ENCODE data around the gene GON4L.
"Not testable (repeated sequence)": the region's sequence is repeated elsewhere in the genome, so short reads cannot be mapped to it uniquely, and the experiment has no call there.

The GON4L gene

GRCh38 chr1:155795618-155796017 lies 61.4 kb downstream of the GON4L start:
- H3K27ac ChIP-seq (ENCODE audit: insufficient read depth in 1 of 2, low read depth in 1 of 2, low read length in 2 of 2, poor library complexity in 1 of 2, severe bottlenecking in 2 of 2); H3K27me3 ChIP-seq (replicated peaks in 2 of 5; ENCODE audit: control insufficient read depth in 4 of 5, insufficient read depth in 5 of 5, low read length in 4 of 5); H3K4me1 ChIP-seq (ENCODE audit: control extremely low read depth in 1 of 4, control insufficient read depth in 4 of 4, insufficient read depth in 4 of 4, low read length in 3 of 4); DNase-seq; H3K4me3 ChIP-seq (ENCODE audit: control insufficient read depth in 1 of 7, extremely low read depth in 1 of 7, insufficient read depth in 4 of 7, low read depth in 2 of 7, low read length in 6 of 7); POLR2A ChIA-PET; H3K9me3 ChIP-seq (ENCODE audit: control extremely low read depth in 1 of 5, control insufficient read depth in 4 of 5, insufficient read depth in 2 of 5, low read depth in 1 of 5, low read length in 4 of 5): not testable (repeated sequence)
- H3K36me3 ChIP-seq (ENCODE audit: control insufficient read depth in 4 of 4, insufficient read depth in 4 of 4, low read length in 3 of 4), result peaks cover 16 to 45% (median 27%) of the 10 kb centered on the region in 4 experiments
- CTCF ChIA-PET, result interaction anchor here (1.3 kb wide), 1 partner anchor 8 kb away, joined by 3 read pairs; no protein-coding TSS in a partner anchor
- no CpG with 5 or more reads among the region's 4 CpGs for WGBS (ENCODE audit: insufficient coverage)

GRCh38 chr1:155794605-155795245 lies 62.3 kb downstream of the GON4L start:
- 94% methylated on average over 3 of the region's 4 CpGs for WGBS (ENCODE audit: insufficient coverage)
- H3K36me3 ChIP-seq (ENCODE audit: control insufficient read depth in 4 of 4, insufficient read depth in 4 of 4, low read length in 3 of 4), result peaks cover 17 to 45% (median 27%) of the 10 kb centered on the region in 4 experiments
- ChIA-PET CTCF (interaction anchor here (1.3 kb wide), 1 partner anchor 9 kb away, joined by 3 read pairs; no protein-coding TSS in a partner anchor), POLR2A (interaction anchor here (1.1 kb wide), 1 partner anchor 132 kb away, joined by 3 read pairs; no protein-coding TSS in a partner anchor)
- no peaks in the 10 kb centered on the region for H3K9me3 ChIP-seq (ENCODE audit: control extremely low read depth in 1 of 5, control insufficient read depth in 4 of 5, insufficient read depth in 2 of 5, low read depth in 1 of 5, low read length in 4 of 5)
- no peak for DNase-seq
- no peaks in the 10 kb centered on the region for H3K4me1 ChIP-seq (ENCODE audit: control extremely low read depth in 1 of 4, control insufficient read depth in 4 of 4, insufficient read depth in 4 of 4, low read length in 3 of 4)
- H3K27ac ChIP-seq (ENCODE audit: insufficient read depth in 1 of 2, low read depth in 1 of 2, low read length in 2 of 2, poor library complexity in 1 of 2, severe bottlenecking in 2 of 2), result no peak overlapping the region
- no peaks in the 10 kb centered on the region for H3K27me3 ChIP-seq (replicated peaks in 2 of 5; ENCODE audit: control insufficient read depth in 4 of 5, insufficient read depth in 5 of 5, low read length in 4 of 5)
- no peak overlapping the region for H3K4me3 ChIP-seq (ENCODE audit: control insufficient read depth in 1 of 7, extremely low read depth in 1 of 7, insufficient read depth in 4 of 7, low read depth in 2 of 7, low read length in 6 of 7)

- POLR2A ChIA-PET, result no interaction called here
- DNase-seq, result no peak
- Histone ChIP-seq H3K36me3 (ENCODE audit: control insufficient read depth in 4 of 4, insufficient read depth in 4 of 4, low read length in 3 of 4) (peaks cover 11 to 41% (median 26%) of the 10 kb centered on the region in 4 experiments), H3K9me3 (ENCODE audit: control extremely low read depth in 1 of 5, control insufficient read depth in 4 of 5, insufficient read depth in 2 of 5, low read depth in 1 of 5, low read length in 4 of 5) (no peaks in the 10 kb centered on the region), H3K4me1 (ENCODE audit: control extremely low read depth in 1 of 4, control insufficient read depth in 4 of 4, insufficient read depth in 4 of 4, low read length in 3 of 4) (no peaks in the 10 kb centered on the region), H3K27ac (ENCODE audit: insufficient read depth in 1 of 2, low read depth in 1 of 2, low read length in 2 of 2, poor library complexity in 1 of 2, severe bottlenecking in 2 of 2) (no peak overlapping the region), H3K27me3 (replicated peaks in 2 of 5; ENCODE audit: control insufficient read depth in 4 of 5, insufficient read depth in 5 of 5, low read length in 4 of 5) (no peaks in the 10 kb centered on the region), H3K4me3 (ENCODE audit: control insufficient read depth in 1 of 7, extremely low read depth in 1 of 7, insufficient read depth in 4 of 7, low read depth in 2 of 7, low read length in 6 of 7) (no peak overlapping the region)
- WGBS (ENCODE audit: insufficient coverage), result no CpG with 5 or more reads among the region's 1 CpG
- CTCF ChIA-PET, result interaction anchor here (1.3 kb wide), 1 partner anchor 9 kb away, joined by 3 read pairs; no protein-coding TSS in a partner anchor
These were observed 63.8 kb downstream of the GON4L start for GRCh38 chr1:155793213-155793612.

GRCh38 chr1:155777582-155777981 lies 79.4 kb downstream of the GON4L start:
- Histone ChIP-seq H3K36me3 (ENCODE audit: control insufficient read depth in 4 of 4, insufficient read depth in 4 of 4, low read length in 3 of 4) (peaks cover 6 to 53% (median 25%) of the 10 kb centered on the region in 4 experiments), H3K9me3 (ENCODE audit: control extremely low read depth in 1 of 5, control insufficient read depth in 4 of 5, insufficient read depth in 2 of 5, low read depth in 1 of 5, low read length in 4 of 5) (no peaks in the 10 kb centered on the region), H3K27ac (ENCODE audit: insufficient read depth in 1 of 2, low read depth in 1 of 2, low read length in 2 of 2, poor library complexity in 1 of 2, severe bottlenecking in 2 of 2) (no peak overlapping the region), H3K4me3 (ENCODE audit: control insufficient read depth in 1 of 7, extremely low read depth in 1 of 7, insufficient read depth in 4 of 7, low read depth in 2 of 7, low read length in 6 of 7) (no peak overlapping the region), H3K27me3 (replicated peaks in 2 of 5; ENCODE audit: control insufficient read depth in 4 of 5, insufficient read depth in 5 of 5, low read length in 4 of 5) (no peaks in the 10 kb centered on the region), H3K4me1 (ENCODE audit: control extremely low read depth in 1 of 4, control insufficient read depth in 4 of 4, insufficient read depth in 4 of 4, low read length in 3 of 4) (no peaks in the 10 kb centered on the region)
- ChIA-PET CTCF (interaction anchor here (1.1 kb wide), 1 partner anchor 24 kb away, joined by 3 read pairs; no protein-coding TSS in a partner anchor), POLR2A (interaction anchor here (0.6 kb wide), 1 partner anchor 67 kb away, joined by 4 read pairs; no protein-coding TSS in a partner anchor)
- DNase-seq, result no peak
- 94% methylated on average over 3 of the region's 3 CpGs for WGBS (ENCODE audit: insufficient coverage)

GRCh38 chr1:155776414-155776813 lies 80.6 kb downstream of the GON4L start:
- WGBS (ENCODE audit: insufficient coverage), result 75% methylated on average over 2 of the region's 4 CpGs
- Histone ChIP-seq H3K27ac (ENCODE audit: insufficient read depth in 1 of 2, low read depth in 1 of 2, low read length in 2 of 2, poor library complexity in 1 of 2, severe bottlenecking in 2 of 2) (no peak overlapping the region), H3K4me1 (ENCODE audit: control extremely low read depth in 1 of 4, control insufficient read depth in 4 of 4, insufficient read depth in 4 of 4, low read length in 3 of 4) (no peaks in the 10 kb centered on the region), H3K36me3 (ENCODE audit: control insufficient read depth in 4 of 4, insufficient read depth in 4 of 4, low read length in 3 of 4) (peaks cover 8 to 62% (median 30%) of the 10 kb centered on the region in 4 experiments), H3K9me3 (ENCODE audit: control extremely low read depth in 1 of 5, control insufficient read depth in 4 of 5, insufficient read depth in 2 of 5, low read depth in 1 of 5, low read length in 4 of 5) (no peaks in the 10 kb centered on the region), H3K4me3 (ENCODE audit: control insufficient read depth in 1 of 7, extremely low read depth in 1 of 7, insufficient read depth in 4 of 7, low read depth in 2 of 7, low read length in 6 of 7) (no peak overlapping the region), H3K27me3 (replicated peaks in 2 of 5; ENCODE audit: control insufficient read depth in 4 of 5, insufficient read depth in 5 of 5, low read length in 4 of 5) (no peaks in the 10 kb centered on the region)
- DNase-seq, result no peak
- CTCF ChIA-PET, result interaction anchor here (0.6 kb wide), 1 partner anchor 15 kb away, joined by 3 read pairs; no protein-coding TSS in a partner anchor
- POLR2A ChIA-PET, result no interaction called here

GRCh38 chr1:155773221-155773620 lies 83.8 kb downstream of the GON4L start:
- Histone ChIP-seq H3K27ac (ENCODE audit: insufficient read depth in 1 of 2, low read depth in 1 of 2, low read length in 2 of 2, poor library complexity in 1 of 2, severe bottlenecking in 2 of 2) (no peak overlapping the region), H3K36me3 (ENCODE audit: control insufficient read depth in 4 of 4, insufficient read depth in 4 of 4, low read length in 3 of 4) (peaks cover 18 to 84% (median 51%) of the 10 kb centered on the region in 4 experiments), H3K4me3 (ENCODE audit: control insufficient read depth in 1 of 7, extremely low read depth in 1 of 7, insufficient read depth in 4 of 7, low read depth in 2 of 7, low read length in 6 of 7) (no peak overlapping the region), H3K27me3 (replicated peaks in 2 of 5; ENCODE audit: control insufficient read depth in 4 of 5, insufficient read depth in 5 of 5, low read length in 4 of 5) (no peaks in the 10 kb centered on the region), H3K4me1 (ENCODE audit: control extremely low read depth in 1 of 4, control insufficient read depth in 4 of 4, insufficient read depth in 4 of 4, low read length in 3 of 4) (no peaks in the 10 kb centered on the region), H3K9me3 (ENCODE audit: control extremely low read depth in 1 of 5, control insufficient read depth in 4 of 5, insufficient read depth in 2 of 5, low read depth in 1 of 5, low read length in 4 of 5) (no peaks in the 10 kb centered on the region)
- ChIA-PET POLR2A (no interaction called here), CTCF (no interaction called here)
- 100% methylated on average over 2 of the region's 2 CpGs for WGBS (ENCODE audit: insufficient coverage)
- no peak for DNase-seq

GRCh38 chr1:155769257-155769656 lies 87.8 kb downstream of the GON4L start:
- WGBS (ENCODE audit: insufficient coverage), result 100% methylated on average over 1 of the region's 5 CpGs
- no peak overlapping the region for H3K27ac ChIP-seq (ENCODE audit: insufficient read depth in 1 of 2, low read depth in 1 of 2, low read length in 2 of 2, poor library complexity in 1 of 2, severe bottlenecking in 2 of 2)
- H3K36me3 ChIP-seq (ENCODE audit: control insufficient read depth in 4 of 4, insufficient read depth in 4 of 4, low read length in 3 of 4), result peaks cover 20 to 85% (median 58%) of the 10 kb centered on the region in 4 experiments
- POLR2A ChIA-PET, result no interaction called here
- no peaks in the 10 kb centered on the region for H3K9me3 ChIP-seq (ENCODE audit: control extremely low read depth in 1 of 5, control insufficient read depth in 4 of 5, insufficient read depth in 2 of 5, low read depth in 1 of 5, low read length in 4 of 5)
- no peak for DNase-seq
- H3K4me1 ChIP-seq (ENCODE audit: control extremely low read depth in 1 of 4, control insufficient read depth in 4 of 4, insufficient read depth in 4 of 4, low read length in 3 of 4), result no peaks in the 10 kb centered on the region
- H3K4me3 ChIP-seq (ENCODE audit: control insufficient read depth in 1 of 7, extremely low read depth in 1 of 7, insufficient read depth in 4 of 7, low read depth in 2 of 7, low read length in 6 of 7), result no peak overlapping the region
- CTCF ChIA-PET, result no interaction called here
- H3K27me3 ChIP-seq (replicated peaks in 2 of 5; ENCODE audit: control insufficient read depth in 4 of 5, insufficient read depth in 5 of 5, low read length in 4 of 5), result no peaks in the 10 kb centered on the region
